Measurements from ENCODE around the gene PLCD1.
"Not testable (repeated sequence)": the region's sequence is repeated elsewhere in the genome, so short reads cannot be mapped to it uniquely, and the experiment has no call there.

The PLCD1 gene

GRCh38 chr3:38029400-38030125, at the start of gene PLCD1:
Gene PLCD1, minus strand, starts transcription at chr3:38029642. Its CDS starts 103 bp downstream, at chr3:38029539.
- Histone ChIP-seq H3K9ac (ENCODE audit: low read depth, low read length) (peak within 1 kb of the TSS; percentile 45), H3K36me3 (ENCODE audit: insufficient read depth, low read depth, low read length) (no peaks in the 10 kb centered on the region), H3K4me1 (ENCODE audit: insufficient read depth, low read length) (peaks cover 3% of the 10 kb centered on the region; the same call in 1 of the 2 replicates), H3K9me3 (ENCODE audit: insufficient read depth, low read depth, low read length) (no peaks in the 10 kb centered on the region), H3K4me3 (ENCODE audit: low read length) (peak within 1 kb of the TSS; percentile 72), H3K27ac (ENCODE audit: low read length) (no peak within 1 kb of the TSS), H3K27me3 (ENCODE audit: insufficient read depth, low read length) (peaks cover 74% of the 10 kb centered on the region)

DNA sequence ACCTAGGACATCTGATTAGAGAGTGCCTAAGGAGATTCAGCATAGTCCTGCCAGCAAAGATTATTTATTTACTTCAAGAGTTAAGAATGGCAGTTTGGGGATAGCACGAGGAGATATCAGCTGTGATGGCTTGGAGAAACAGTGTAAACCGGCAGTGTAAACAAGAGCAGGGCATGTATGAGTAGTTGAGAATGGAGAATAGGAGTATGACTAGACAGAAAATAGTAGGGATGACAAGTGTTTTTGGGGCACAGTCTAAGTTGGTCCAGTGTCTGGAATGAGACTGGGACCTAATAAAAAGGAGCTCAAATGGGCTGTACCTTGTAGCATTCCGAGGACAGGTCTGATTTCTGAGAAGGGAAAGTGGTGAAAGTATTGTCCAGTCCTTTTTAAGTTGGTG, 47.6 kb upstream of the PLCD1 start:
- not testable (repeated sequence) for H3K4me1 ChIP-seq (ENCODE audit: insufficient read depth, low read length); H3K27me3 ChIP-seq (ENCODE audit: insufficient read depth, low read length); H3K27ac ChIP-seq (ENCODE audit: low read length); H3K4me3 ChIP-seq (ENCODE audit: low read length); H3K9me3 ChIP-seq (ENCODE audit: insufficient read depth, low read depth, low read length); H3K9ac ChIP-seq (ENCODE audit: low read depth, low read length); H3K36me3 ChIP-seq (ENCODE audit: insufficient read depth, low read depth, low read length)

DNA sequence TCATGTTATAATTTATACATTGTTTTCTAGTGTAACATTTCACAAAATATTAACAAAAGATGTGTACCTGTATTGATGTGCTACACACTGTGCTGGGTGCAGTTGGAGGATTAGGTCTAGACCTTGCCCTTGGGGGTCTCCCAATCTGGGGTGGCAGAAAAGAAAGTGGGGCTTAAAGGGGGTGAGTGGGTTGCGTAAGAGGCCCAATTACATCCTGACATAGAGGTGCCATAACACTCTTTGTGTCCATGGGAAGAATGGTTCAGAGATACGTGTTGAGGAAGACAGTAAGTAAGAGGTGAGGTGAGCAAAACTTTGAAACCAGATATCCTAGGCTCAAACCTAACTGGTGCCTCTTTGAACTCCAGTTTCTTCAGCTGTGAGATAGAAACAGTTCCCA, 40.6 kb upstream of the PLCD1 start:
- H3K9ac ChIP-seq (ENCODE audit: low read depth, low read length), result no peak overlapping the region
- H3K4me3 ChIP-seq (ENCODE audit: low read length), result no peak overlapping the region
- peaks cover 5% of the 10 kb centered on the region for H3K9me3 ChIP-seq (ENCODE audit: insufficient read depth, low read depth, low read length)
- H3K36me3 ChIP-seq (ENCODE audit: insufficient read depth, low read depth, low read length), result no peaks in the 10 kb centered on the region
- no peak overlapping the region for H3K27ac ChIP-seq (ENCODE audit: low read length)
- H3K4me1 ChIP-seq (ENCODE audit: insufficient read depth, low read length), result no peaks in the 10 kb centered on the region
- no peaks in the 10 kb centered on the region for H3K27me3 ChIP-seq (ENCODE audit: insufficient read depth, low read length)

- no peaks in the 10 kb centered on the region for H3K4me1 ChIP-seq (ENCODE audit: insufficient read depth, low read length)
- no peaks in the 10 kb centered on the region for H3K27me3 ChIP-seq (ENCODE audit: insufficient read depth, low read length)
- H3K9me3 ChIP-seq (ENCODE audit: insufficient read depth, low read depth, low read length), result peaks cover 8% of the 10 kb centered on the region; the same call in 1 of the 2 replicates
These were observed 38.2 kb upstream of the PLCD1 start for GRCh38 chr3:38067508-38068233.

GRCh38 chr3:38064453-38064852, 35.0 kb upstream of the PLCD1 start:
- not testable (repeated sequence) for H3K27me3 ChIP-seq (ENCODE audit: insufficient read depth, low read length); H3K4me1 ChIP-seq (ENCODE audit: insufficient read depth, low read length); H3K27ac ChIP-seq (ENCODE audit: low read length); H3K4me3 ChIP-seq (ENCODE audit: low read length); H3K36me3 ChIP-seq (ENCODE audit: insufficient read depth, low read depth, low read length); H3K9ac ChIP-seq (ENCODE audit: low read depth, low read length)
- peaks cover 19% of the 10 kb centered on the region; the same call in 1 of the 2 replicates for H3K9me3 ChIP-seq (ENCODE audit: insufficient read depth, low read depth, low read length)

More at GRCh38 chr3:38067508-38068233, 38.2 kb upstream of the PLCD1 start:
- Histone ChIP-seq H3K4me3 (ENCODE audit: low read length) (no peak overlapping the region), H3K27ac (ENCODE audit: low read length) (no peak overlapping the region), H3K9ac (ENCODE audit: low read depth, low read length) (no peak overlapping the region), H3K36me3 (ENCODE audit: insufficient read depth, low read depth, low read length) (no peaks in the 10 kb centered on the region)

GRCh38 chr3:38062809-38063208, 33.4 kb upstream of the PLCD1 start:
- Histone ChIP-seq H3K27ac (ENCODE audit: low read length) (no peak overlapping the region), H3K9ac (ENCODE audit: low read depth, low read length) (no peak overlapping the region), H3K27me3 (ENCODE audit: insufficient read depth, low read length) (no peaks in the 10 kb centered on the region), H3K4me1 (ENCODE audit: insufficient read depth, low read length) (no peaks in the 10 kb centered on the region), H3K36me3 (ENCODE audit: insufficient read depth, low read depth, low read length) (no peaks in the 10 kb centered on the region), H3K9me3 (ENCODE audit: insufficient read depth, low read depth, low read length) (peaks cover 19% of the 10 kb centered on the region; the same call in 1 of the 2 replicates), H3K4me3 (ENCODE audit: low read length) (no peak overlapping the region)

DNA sequence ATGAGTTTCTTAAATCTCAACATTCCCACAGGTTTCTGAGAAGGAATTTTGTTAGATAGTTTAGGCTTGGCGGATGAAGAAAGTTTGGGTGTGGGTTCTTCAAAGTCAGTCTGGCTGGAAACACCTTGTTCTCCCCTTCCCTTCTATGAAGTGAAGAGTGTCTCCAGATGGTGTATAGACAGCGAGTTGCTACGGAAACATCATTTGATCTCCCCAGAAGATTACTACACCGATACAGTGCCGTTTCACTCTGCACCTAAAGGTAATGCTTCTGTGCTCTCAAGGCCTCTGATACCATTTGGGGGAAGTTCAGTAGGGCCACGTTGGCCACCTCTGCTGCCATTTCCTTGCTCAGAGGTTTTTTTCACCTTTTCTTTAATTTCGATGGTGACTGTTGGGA, 30.1 kb upstream of the PLCD1 start:
- Histone ChIP-seq H3K4me3 (ENCODE audit: low read length) (no peak overlapping the region), H3K36me3 (ENCODE audit: insufficient read depth, low read depth, low read length) (no peaks in the 10 kb centered on the region), H3K4me1 (ENCODE audit: insufficient read depth, low read length) (no peaks in the 10 kb centered on the region), H3K27me3 (ENCODE audit: insufficient read depth, low read length) (no peaks in the 10 kb centered on the region), H3K9me3 (ENCODE audit: insufficient read depth, low read depth, low read length) (peaks cover 14% of the 10 kb centered on the region; the same call in 1 of the 2 replicates), H3K9ac (ENCODE audit: low read depth, low read length) (no peak overlapping the region), H3K27ac (ENCODE audit: low read length) (no peak overlapping the region)

DNA sequence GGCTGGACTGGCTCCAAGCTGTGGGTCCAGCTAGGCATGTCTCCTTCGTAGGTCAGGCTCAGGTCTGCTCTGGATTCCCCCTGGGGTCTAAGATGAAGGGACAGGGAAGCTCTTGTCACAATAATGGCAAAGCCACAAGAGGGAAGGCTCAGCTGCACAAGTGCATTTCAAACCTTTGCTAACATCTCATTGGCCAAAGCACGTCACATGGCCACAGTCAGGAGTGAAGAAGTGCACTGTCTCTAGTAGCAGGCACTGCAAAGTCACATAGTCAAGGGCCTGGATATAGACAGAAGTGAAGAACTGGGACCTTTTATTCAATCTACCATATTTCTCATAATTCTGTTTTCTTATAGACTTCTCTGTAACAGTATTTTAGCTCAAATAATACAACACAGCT, 29.7 kb upstream of the PLCD1 start:
- Histone ChIP-seq H3K4me3 (ENCODE audit: low read length) (no peak overlapping the region), H3K9me3 (ENCODE audit: insufficient read depth, low read depth, low read length) (peaks cover 14% of the 10 kb centered on the region; the same call in 1 of the 2 replicates), H3K36me3 (ENCODE audit: insufficient read depth, low read depth, low read length) (no peaks in the 10 kb centered on the region), H3K27me3 (ENCODE audit: insufficient read depth, low read length) (no peaks in the 10 kb centered on the region), H3K9ac (ENCODE audit: low read depth, low read length) (no peak overlapping the region), H3K27ac (ENCODE audit: low read length) (no peak overlapping the region), H3K4me1 (ENCODE audit: insufficient read depth, low read length) (no peaks in the 10 kb centered on the region)

DNA sequence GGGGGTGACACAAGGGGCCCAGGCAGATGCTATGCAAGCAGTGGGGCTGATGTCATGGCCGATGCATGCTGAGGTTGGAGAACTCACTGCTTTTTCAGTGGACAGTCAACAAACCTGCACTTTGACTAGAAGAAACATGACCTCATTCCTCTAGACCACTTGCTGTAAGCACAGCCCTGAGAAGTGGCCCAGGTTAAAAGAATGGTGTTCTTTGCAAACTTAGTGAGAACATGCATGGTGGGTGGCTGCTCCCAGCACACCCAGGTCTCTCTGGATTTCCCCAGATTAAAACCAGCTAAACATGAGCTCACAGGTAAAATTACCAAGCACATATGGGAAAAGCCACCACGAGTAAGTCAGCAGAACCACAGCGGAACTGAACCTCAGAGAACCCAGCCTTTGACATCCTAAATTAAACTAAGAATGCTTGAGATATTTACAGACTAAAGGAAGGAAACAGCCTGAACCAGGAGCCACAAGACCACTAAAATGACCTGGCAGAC, 25.1 kb upstream of the PLCD1 start:
- no peaks in the 10 kb centered on the region for H3K27me3 ChIP-seq (ENCODE audit: insufficient read depth, low read length)
- no peak overlapping the region for H3K9ac ChIP-seq (ENCODE audit: low read depth, low read length)
- H3K4me1 ChIP-seq (ENCODE audit: insufficient read depth, low read length), result no peaks in the 10 kb centered on the region
- H3K4me3 ChIP-seq (ENCODE audit: low read length), result no peak overlapping the region
- H3K27ac ChIP-seq (ENCODE audit: low read length), result no peak overlapping the region
- H3K36me3 ChIP-seq (ENCODE audit: insufficient read depth, low read depth, low read length), result no peaks in the 10 kb centered on the region
- H3K9me3 ChIP-seq (ENCODE audit: insufficient read depth, low read depth, low read length), result peaks cover 9% of the 10 kb centered on the region; the same call in 1 of the 2 replicates

DNA sequence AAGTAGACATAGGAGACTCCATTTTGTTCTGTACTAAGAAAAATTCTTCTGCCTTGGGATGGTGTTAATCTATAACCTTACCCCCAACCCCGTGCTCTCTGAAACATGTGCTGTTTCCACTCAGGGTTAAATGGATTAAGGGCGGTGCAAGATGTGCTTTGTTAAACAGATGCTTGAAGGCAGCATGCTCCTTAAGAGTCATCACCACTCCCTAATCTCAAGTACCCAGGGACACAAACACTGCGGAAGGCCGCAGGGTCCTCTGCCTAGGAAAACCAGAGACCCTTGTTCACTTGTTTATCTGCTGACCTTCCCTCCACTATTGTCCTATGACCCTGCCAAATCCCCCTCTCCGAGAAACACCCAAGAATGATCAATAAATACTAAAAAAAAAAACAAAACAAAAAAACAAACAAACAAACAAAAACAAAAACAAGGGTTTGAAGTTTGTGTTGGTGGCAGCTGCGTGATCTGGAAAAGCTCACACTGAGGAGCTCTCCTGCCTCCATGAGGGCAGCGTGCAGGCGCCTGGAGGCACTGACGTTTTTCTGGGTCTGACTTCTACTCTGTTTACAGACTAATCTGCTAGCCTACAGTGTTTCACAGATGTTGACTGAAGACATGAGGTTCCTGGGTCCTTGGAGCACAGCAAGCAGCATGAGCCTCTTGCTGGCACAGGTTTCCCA, 24.5 kb upstream of the PLCD1 start:
- H3K27ac ChIP-seq (ENCODE audit: low read length); H3K4me1 ChIP-seq (ENCODE audit: insufficient read depth, low read length); H3K36me3 ChIP-seq (ENCODE audit: insufficient read depth, low read depth, low read length); H3K4me3 ChIP-seq (ENCODE audit: low read length); H3K9me3 ChIP-seq (ENCODE audit: insufficient read depth, low read depth, low read length); H3K27me3 ChIP-seq (ENCODE audit: insufficient read depth, low read length); H3K9ac ChIP-seq (ENCODE audit: low read depth, low read length): not testable (repeated sequence)

DNA sequence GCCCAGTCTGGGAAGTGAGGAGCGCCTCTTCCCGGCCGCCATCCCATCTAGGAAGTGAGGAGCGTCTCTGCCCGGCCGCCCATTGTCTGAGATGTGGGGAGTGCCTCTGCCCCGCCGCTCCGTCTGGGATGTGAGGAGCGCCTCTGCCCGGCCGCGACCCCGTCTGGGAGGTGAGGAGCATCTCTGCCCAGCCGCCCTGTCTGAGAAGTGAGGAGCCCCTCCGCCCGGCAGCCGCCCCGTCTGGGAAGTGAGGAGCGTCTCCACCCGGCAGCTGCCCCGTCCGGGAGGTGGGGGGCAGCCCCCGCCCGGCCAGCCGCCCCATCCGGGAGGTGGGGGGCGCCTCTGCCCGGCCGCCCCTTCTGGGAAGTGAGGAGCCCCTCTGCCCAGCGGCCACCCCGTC, 23.8 kb upstream of the PLCD1 start:
- H3K27me3 ChIP-seq (ENCODE audit: insufficient read depth, low read length); H3K36me3 ChIP-seq (ENCODE audit: insufficient read depth, low read depth, low read length); H3K9ac ChIP-seq (ENCODE audit: low read depth, low read length); H3K9me3 ChIP-seq (ENCODE audit: insufficient read depth, low read depth, low read length); H3K4me1 ChIP-seq (ENCODE audit: insufficient read depth, low read length); H3K4me3 ChIP-seq (ENCODE audit: low read length); H3K27ac ChIP-seq (ENCODE audit: low read length): not testable (repeated sequence)

Measured in iPS-20b (cell line).